Measurements from ENCODE around the gene PTTG1IP2. TPM values are rescaled to one million over a fixed set of nuclear protein-coding genes. Genes with fewer than 3 reads are reported as not detected.

PTTG1IP2 gene
- total RNA-seq, 1 donor, result not detected

GRCh38 chr7:90503367-90503766 lies 33.9 kb downstream of the PTTG1IP2 start:
- Histone ChIP-seq H3K27me3 (ENCODE audit: insufficient read depth, low read length) (no peaks in the 10 kb centered on the region), H3K79me2 (ENCODE audit: insufficient read depth, low read length) (no peaks in the 10 kb centered on the region), H3K27ac (ENCODE audit: low read depth, low read length) (no peak overlapping the region), H3K4me3 (ENCODE audit: insufficient read depth, low read length) (no peak overlapping the region), H4K20me1 (ENCODE audit: insufficient read depth, low read length) (no peaks in the 10 kb centered on the region), H3K9me3 (ENCODE audit: low read depth, low read length) (no peaks in the 10 kb centered on the region), H3K4me1 (ENCODE audit: insufficient read depth, low read length) (no peaks in the 10 kb centered on the region), H2AFZ (ENCODE audit: low read length) (no peak overlapping the region), H3K4me2 (ENCODE audit: insufficient read depth, low read length) (no peak overlapping the region), H3K36me3 (ENCODE audit: insufficient read depth, low read length) (no peaks in the 10 kb centered on the region)
- TF ChIP-seq, protein P1, sequence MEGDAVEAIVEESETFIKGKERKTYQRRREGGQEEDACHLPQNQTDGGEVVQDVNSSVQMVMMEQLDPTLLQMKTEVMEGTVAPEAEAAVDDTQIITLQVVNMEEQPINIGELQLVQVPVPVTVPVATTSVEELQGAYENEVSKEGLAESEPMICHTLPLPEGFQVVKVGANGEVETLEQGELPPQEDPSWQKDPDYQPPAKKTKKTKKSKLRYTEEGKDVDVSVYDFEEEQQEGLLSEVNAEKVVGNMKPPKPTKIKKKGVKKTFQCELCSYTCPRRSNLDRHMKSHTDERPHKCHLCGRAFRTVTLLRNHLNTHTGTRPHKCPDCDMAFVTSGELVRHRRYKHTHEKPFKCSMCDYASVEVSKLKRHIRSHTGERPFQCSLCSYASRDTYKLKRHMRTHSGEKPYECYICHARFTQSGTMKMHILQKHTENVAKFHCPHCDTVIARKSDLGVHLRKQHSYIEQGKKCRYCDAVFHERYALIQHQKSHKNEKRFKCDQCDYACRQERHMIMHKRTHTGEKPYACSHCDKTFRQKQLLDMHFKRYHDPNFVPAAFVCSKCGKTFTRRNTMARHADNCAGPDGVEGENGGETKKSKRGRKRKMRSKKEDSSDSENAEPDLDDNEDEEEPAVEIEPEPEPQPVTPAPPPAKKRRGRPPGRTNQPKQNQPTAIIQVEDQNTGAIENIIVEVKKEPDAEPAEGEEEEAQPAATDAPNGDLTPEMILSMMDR (IDR thresholded peaks at IDR 0.05; ENCODE audit: extremely low read depth, low read depth, low read length), result no peak
- DNase-seq (ENCODE audit: insufficient read length, low spot score, missing footprints), result no peak

GRCh38 chr7:90507692-90508091 lies 38.3 kb downstream of the PTTG1IP2 start:
- Histone ChIP-seq H2AFZ (ENCODE audit: low read length) (no peak overlapping the region), H3K4me3 (ENCODE audit: insufficient read depth, low read length) (no peak overlapping the region), H4K20me1 (ENCODE audit: insufficient read depth, low read length) (no peaks in the 10 kb centered on the region), H3K79me2 (ENCODE audit: insufficient read depth, low read length) (no peaks in the 10 kb centered on the region), H3K9me3 (ENCODE audit: low read depth, low read length) (no peaks in the 10 kb centered on the region), H3K36me3 (ENCODE audit: insufficient read depth, low read length) (no peaks in the 10 kb centered on the region), H3K27me3 (ENCODE audit: insufficient read depth, low read length) (no peaks in the 10 kb centered on the region), H3K27ac (ENCODE audit: low read depth, low read length) (no peak overlapping the region), H3K4me2 (ENCODE audit: insufficient read depth, low read length) (no peak overlapping the region), H3K4me1 (ENCODE audit: insufficient read depth, low read length) (no peaks in the 10 kb centered on the region)
- DNase-seq (ENCODE audit: insufficient read length, low spot score, missing footprints), result no peak
- TF ChIP-seq, protein P1 (IDR thresholded peaks at IDR 0.05; ENCODE audit: extremely low read depth, low read depth, low read length), result no peak

DNA sequence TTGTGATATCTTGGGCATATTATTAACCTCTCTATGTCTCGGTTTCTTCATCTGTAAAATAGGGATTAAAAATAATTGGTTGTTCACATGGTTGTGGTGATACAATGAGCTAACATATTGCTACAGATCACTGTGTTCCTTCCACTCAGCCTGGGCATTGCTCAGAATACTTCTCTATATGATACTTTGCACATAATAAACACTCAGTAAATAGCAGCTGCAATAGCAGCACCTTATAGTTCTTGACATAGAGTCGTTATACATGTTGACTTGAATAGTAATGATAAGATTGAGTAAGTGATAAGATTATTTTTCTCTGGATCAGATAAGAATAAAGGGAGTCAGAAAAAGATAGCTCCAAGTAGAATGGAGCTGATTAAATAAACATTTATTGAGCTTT lies 42.3 kb downstream of the PTTG1IP2 start:
- Histone ChIP-seq H3K27me3 (ENCODE audit: insufficient read depth, low read length) (no peaks in the 10 kb centered on the region), H3K27ac (ENCODE audit: low read depth, low read length) (no peak overlapping the region), H3K79me2 (ENCODE audit: insufficient read depth, low read length) (no peaks in the 10 kb centered on the region), H3K9me3 (ENCODE audit: low read depth, low read length) (no peaks in the 10 kb centered on the region), H3K4me2 (ENCODE audit: insufficient read depth, low read length) (no peak overlapping the region), H3K36me3 (ENCODE audit: insufficient read depth, low read length) (no peaks in the 10 kb centered on the region), H4K20me1 (ENCODE audit: insufficient read depth, low read length) (no peaks in the 10 kb centered on the region), H3K4me1 (ENCODE audit: insufficient read depth, low read length) (no peaks in the 10 kb centered on the region), H3K4me3 (ENCODE audit: insufficient read depth, low read length) (no peak overlapping the region), H2AFZ (ENCODE audit: low read length) (no peak overlapping the region)
- TF ChIP-seq, protein P1 (IDR thresholded peaks at IDR 0.05; ENCODE audit: extremely low read depth, low read depth, low read length), result no peak
- no peak for DNase-seq (ENCODE audit: insufficient read length, low spot score, missing footprints)

- H3K36me3 ChIP-seq (ENCODE audit: insufficient read depth, low read length), result no peaks in the 10 kb centered on the region
- H3K4me2 ChIP-seq (ENCODE audit: insufficient read depth, low read length), result no peak overlapping the region
- H3K27ac ChIP-seq (ENCODE audit: low read depth, low read length), result no peak overlapping the region
- TF ChIP-seq, protein P1 (IDR thresholded peaks at IDR 0.05; ENCODE audit: extremely low read depth, low read depth, low read length), result no peak
- no peak overlapping the region for H3K4me3 ChIP-seq (ENCODE audit: insufficient read depth, low read length)
- no peak overlapping the region for H2AFZ ChIP-seq (ENCODE audit: low read length)
- no peaks in the 10 kb centered on the region for H4K20me1 ChIP-seq (ENCODE audit: insufficient read depth, low read length)
- no peak for DNase-seq (ENCODE audit: insufficient read length, low spot score, missing footprints)
- H3K79me2 ChIP-seq (ENCODE audit: insufficient read depth, low read length), result no peaks in the 10 kb centered on the region
- no peaks in the 10 kb centered on the region for H3K4me1 ChIP-seq (ENCODE audit: insufficient read depth, low read length)
- no peaks in the 10 kb centered on the region for H3K27me3 ChIP-seq (ENCODE audit: insufficient read depth, low read length)
- H3K9me3 ChIP-seq (ENCODE audit: low read depth, low read length), result no peaks in the 10 kb centered on the region
Measured at GRCh38 chr7:90512821-90513254, 43.4 kb downstream of the PTTG1IP2 start.
